ENCODE results near the gene SPATC1L.

Gene SPATC1L

DNA sequence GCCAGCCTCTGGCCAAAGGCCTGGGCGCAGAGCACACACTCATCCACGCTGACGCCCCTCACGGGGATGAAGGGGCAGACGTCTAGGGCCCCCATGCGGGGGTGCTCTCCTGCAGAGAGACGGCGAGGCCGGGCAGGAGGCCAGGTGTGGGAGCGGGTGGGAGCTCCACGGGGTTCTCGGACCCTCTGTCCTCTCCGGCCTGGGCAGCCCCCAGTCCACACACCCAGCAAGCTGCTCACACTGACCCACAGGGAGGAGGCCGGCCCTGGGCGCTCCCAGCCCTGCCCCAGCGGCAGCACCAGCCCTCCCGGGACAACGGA is 31.4 kb downstream of the SPATC1L start:
- no peak overlapping the region for H3K4me3 ChIP-seq (ENCODE audit: low read depth, low read length)
- DNase-seq (ENCODE audit: low read depth) = no peak
- TF ChIP-seq, protein P1, sequence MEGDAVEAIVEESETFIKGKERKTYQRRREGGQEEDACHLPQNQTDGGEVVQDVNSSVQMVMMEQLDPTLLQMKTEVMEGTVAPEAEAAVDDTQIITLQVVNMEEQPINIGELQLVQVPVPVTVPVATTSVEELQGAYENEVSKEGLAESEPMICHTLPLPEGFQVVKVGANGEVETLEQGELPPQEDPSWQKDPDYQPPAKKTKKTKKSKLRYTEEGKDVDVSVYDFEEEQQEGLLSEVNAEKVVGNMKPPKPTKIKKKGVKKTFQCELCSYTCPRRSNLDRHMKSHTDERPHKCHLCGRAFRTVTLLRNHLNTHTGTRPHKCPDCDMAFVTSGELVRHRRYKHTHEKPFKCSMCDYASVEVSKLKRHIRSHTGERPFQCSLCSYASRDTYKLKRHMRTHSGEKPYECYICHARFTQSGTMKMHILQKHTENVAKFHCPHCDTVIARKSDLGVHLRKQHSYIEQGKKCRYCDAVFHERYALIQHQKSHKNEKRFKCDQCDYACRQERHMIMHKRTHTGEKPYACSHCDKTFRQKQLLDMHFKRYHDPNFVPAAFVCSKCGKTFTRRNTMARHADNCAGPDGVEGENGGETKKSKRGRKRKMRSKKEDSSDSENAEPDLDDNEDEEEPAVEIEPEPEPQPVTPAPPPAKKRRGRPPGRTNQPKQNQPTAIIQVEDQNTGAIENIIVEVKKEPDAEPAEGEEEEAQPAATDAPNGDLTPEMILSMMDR (IDR thresholded peaks at IDR 0.05; ENCODE audit: control insufficient read depth, extremely low read depth, insufficient read depth) = no peak

DNA sequence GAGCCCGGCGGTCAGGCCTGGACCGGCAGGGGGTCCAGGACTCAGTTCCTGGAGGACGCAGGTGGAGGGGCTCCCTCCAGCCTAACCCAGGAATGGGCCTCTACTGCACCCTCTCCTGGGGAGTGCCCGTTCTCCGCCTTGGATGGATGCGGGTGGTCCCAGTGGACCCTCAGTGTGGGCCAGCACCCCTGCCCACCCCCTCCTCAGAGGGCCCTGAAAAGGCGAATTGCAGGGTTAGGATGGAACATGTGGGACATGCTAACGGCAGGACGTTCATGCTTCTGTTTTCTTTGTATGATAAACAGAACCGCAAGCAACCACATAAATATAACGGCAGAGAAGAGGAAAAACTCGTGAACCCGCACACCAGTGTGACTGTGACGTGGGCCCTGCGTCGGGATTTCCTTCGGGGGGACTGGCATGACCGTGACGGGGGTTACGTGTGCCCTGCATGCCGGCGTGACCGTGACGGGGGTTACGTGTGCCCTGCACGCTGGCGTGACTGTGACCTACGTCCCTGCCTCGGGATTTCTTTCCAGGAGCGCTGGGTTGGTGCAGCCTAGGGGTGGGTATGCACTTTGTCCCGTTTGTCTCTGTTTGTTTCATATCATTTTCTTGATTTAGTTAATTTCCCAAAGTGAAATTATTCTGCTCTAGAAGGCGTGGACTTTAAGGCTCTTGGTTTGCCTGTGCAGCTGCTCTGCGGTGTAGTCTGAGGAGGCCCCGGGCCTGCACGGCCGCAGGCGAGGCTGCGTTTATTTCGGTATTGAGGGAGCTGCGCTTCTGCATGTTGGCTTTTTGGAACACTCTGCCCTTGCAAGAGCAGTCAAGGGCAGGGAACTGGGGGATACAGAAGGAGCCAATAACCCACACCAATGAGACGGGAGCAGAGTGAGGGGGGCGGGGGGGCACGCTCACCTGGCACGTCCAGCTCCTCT is 32.0 kb downstream of the SPATC1L start:
- TF ChIP-seq, protein P1 (IDR thresholded peaks at IDR 0.05; ENCODE audit: control insufficient read depth, extremely low read depth, insufficient read depth) = no peak
- no peak overlapping the region for H3K4me3 ChIP-seq (ENCODE audit: low read depth, low read length)
- no peak for DNase-seq (ENCODE audit: low read depth)

DNA sequence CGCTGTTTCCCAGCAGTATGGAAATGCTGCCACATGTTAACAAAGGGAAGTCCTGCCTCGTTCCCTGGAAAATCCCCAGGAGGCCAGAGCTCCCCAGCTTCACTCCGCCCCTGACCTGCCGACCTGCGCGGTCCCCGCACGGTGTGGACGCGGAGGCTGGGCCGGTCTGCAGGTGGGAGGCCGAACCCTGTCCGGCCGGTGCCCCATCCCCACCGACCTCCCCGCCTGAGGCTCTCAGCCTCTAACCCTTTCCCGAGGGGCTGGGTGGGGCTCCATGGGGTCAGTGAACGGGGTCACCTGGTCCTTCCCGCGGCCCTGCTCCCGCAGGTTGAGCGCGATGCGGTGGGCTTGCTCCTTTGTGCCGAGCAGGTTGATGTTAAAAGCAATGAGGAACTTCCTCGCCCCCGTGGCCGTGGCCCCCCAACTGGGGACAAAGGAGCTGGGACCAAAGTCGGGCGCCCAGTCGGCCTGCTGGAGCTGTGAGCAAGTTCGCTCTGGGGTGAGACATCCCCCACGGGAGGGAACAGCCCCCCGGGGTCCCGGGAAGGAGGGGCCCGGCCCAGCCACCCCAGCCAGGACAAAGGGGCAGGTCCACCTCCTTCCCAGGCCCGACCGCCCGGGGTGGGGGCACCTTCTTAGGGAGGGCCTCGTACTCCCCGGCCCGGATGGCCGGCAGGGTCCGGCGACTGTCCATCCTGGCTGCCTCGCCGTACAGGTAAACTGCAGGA is 32.8 kb downstream of the SPATC1L start:
- no peak overlapping the region for H3K4me3 ChIP-seq (ENCODE audit: low read depth, low read length)
- DNase-seq (ENCODE audit: low read depth) = no peak
- TF ChIP-seq, protein P1 (IDR thresholded peaks at IDR 0.05; ENCODE audit: control insufficient read depth, extremely low read depth, insufficient read depth) = no peak

DNA sequence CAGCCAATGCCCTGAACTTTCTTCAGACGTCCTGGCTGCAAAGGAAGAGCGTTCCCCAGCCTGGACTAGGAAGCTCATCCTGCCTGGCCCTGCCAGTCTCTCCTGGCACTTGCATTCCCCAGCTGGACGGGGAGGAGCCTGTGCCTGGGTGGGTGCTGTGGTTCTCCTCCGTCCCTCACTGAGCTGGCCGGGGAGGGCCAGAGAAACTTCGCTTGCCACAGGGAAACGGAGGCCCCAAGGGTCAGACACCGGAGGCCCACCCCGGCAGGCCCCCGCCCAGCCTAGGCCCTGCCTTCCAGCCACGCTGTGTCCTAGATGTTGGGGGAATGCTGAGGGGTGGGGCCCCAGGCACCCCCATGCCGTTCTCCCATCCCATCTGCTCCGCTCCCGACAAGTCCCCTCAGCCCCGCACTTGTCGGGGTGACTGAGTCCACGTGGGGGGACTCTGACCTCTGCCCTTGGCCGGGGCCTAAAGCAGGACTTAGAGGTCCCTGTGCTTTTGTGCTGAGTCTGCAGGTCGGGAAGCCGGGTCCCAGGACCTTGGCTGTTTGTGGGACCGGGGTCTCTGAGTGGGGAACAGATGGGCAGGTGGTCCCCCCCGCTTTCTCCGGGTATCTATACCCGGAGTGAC is 33.7 kb downstream of the SPATC1L start:
- no peak overlapping the region for H3K4me3 ChIP-seq (ENCODE audit: low read depth, low read length)
- DNase-seq (ENCODE audit: low read depth) = no peak
- TF ChIP-seq, protein P1 (IDR thresholded peaks at IDR 0.05; ENCODE audit: control insufficient read depth, extremely low read depth, insufficient read depth) = no peak

DNA sequence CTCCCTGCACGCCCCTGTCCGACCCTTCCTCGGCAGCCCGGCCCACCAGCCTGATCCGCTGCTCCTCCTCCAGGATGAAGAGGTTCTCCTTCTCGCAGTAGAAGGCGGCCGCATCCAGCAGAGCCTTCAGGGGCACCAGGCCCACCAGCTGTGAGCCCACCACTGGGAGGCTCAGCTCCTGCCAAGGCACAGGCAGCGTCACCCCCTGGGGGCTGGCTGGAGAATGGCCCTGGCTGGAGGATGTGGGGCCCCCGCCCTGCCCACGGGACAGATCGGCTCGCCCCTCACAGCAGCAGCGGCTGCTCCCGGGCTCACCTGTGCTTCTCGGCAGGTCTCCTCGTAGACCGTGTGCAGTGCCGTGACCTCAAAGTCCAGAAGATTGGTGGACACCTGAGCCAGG is 34.2 kb downstream of the SPATC1L start:
- H3K4me3 ChIP-seq (ENCODE audit: low read depth, low read length) = no peak overlapping the region
- TF ChIP-seq, protein P1 (IDR thresholded peaks at IDR 0.05; ENCODE audit: control insufficient read depth, extremely low read depth, insufficient read depth) = no peak
- DNase-seq (ENCODE audit: low read depth) = no peak

DNA sequence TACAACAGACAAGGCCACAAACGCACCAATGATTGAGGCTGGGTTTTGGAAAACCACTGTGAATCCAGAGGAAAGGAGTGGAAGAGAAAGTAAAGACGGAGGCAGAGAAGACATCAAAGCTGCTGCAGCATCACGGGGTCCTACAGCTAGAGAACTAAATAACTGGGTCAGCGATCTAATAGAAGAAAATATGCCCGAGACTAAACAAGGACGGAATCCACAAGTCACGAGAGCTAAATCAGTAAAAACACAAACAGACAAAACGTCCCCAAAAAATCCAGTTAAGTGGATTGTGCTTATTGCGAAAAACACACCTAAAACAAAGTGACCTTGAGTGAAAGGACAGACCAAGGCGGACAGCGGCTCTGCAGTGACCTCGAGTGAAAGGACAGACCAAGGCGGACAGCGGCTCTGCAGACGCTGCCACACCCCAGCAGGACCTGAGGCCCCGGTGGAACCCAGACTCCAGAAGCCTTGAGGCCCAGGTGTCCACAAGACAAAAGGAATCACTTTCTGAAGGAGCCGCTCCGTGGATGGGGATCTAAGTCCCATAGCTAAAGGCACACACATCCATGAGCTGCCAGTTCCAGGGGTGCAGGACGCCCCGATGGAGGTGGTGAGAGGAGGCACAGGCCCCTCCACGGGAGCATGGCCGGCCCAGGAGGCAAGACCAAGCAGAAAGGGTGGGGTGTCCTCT is 34.9 kb downstream of the SPATC1L start:
- TF ChIP-seq, protein P1 (IDR thresholded peaks at IDR 0.05; ENCODE audit: control insufficient read depth, extremely low read depth, insufficient read depth) = no peak
- DNase-seq (ENCODE audit: low read depth) = no peak
- no peak overlapping the region for H3K4me3 ChIP-seq (ENCODE audit: low read depth, low read length)
